ENCODE results near the gene CD93. TPM values are rescaled to one million over a fixed set of nuclear protein-coding genes. Genes with fewer than 3 reads are reported as not detected.

Gene CD93
- total RNA-seq, 1 donor from 2014 or later = under 0.01 TPM

GRCh38 chr20:23050847-23051627 is 35.1 kb downstream of the CD93 start:
- FAIRE-seq = peak; percentile 79
- peak; percentile 85 for DNase-seq (ENCODE audit: low read depth)
- H3K36me3 ChIP-seq (ENCODE audit: control insufficient read depth, insufficient read depth, low read length) = peaks cover 9% of the 10 kb centered on the region
- peak; percentile 86 for TF ChIP-seq CTCF (IDR thresholded peaks at IDR 0.05; ENCODE audit: insufficient read depth, low read length, severe bottlenecking)
- H3K4me3 ChIP-seq (ENCODE audit: low read depth, low read length) = peak overlapping the region; percentile 63
- no peaks in the 10 kb centered on the region for H3K27me3 ChIP-seq (ENCODE audit: control insufficient read depth, insufficient read depth, low read length)

DNA sequence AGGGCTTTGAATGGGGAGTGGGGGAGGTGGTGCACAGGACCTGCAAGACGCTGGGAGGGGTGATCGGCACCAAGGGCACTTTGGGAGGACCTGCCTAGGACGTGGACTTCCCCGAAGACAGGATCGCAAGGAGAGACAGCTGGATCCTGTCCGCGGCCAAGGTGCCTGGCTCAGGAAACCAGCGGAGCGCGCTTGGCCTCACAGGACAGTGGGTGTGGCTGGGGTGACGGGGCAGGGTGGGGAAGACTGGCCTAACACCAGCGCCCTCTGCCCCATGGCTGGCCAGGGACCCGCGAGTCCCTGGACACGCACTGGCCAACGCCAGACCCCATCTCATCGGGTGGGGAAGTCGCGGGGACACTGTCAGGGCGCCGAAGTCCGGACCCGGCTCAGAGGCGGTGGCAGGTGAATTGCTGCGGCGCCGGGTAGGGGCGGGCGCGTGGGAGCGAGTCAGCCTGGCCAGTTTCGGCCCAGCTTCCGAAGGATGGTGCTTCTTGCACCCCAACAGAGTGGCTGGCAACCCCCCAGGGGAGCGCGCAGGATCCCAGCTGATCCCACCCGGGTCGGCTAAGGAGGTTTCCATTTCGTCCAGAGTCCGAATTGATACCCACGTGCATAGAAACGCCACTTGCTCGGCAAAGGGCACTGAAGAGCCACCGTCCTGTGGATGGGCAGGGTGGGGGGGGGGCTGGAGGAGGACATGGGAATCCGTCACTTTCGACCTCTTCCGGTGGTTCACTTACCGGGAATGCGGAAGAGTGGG is 35.9 kb downstream of the CD93 start:
- FAIRE-seq (no peak), DNase-seq (ENCODE audit: low read depth) (no peak)
- Histone ChIP-seq H3K27me3 (ENCODE audit: control insufficient read depth, insufficient read depth, low read length) (no peaks in the 10 kb centered on the region), H3K4me3 (ENCODE audit: low read depth, low read length) (peak overlapping the region; percentile 63), H3K36me3 (ENCODE audit: control insufficient read depth, insufficient read depth, low read length) (peaks cover 9% of the 10 kb centered on the region)
- no peak for TF ChIP-seq CTCF (IDR thresholded peaks at IDR 0.05; ENCODE audit: insufficient read depth, low read length, severe bottlenecking)

GRCh38 chr20:23049201-23050075 is 36.7 kb downstream of the CD93 start, which contains the start of gene THBD:
Gene THBD (minus strand): TSS chr20:23049672. CDS start chr20:23049504, 168 bp downstream.
- H3K27me3 ChIP-seq (ENCODE audit: control insufficient read depth, insufficient read depth, low read length) = no peaks in the 10 kb centered on the region
- DNase-seq (ENCODE audit: low read depth) (peak; percentile 82), FAIRE-seq (no peak)
- peak within 1 kb of the TSS; percentile 63 for H3K4me3 ChIP-seq (ENCODE audit: low read depth, low read length)
- no peak for TF ChIP-seq CTCF (IDR thresholded peaks at IDR 0.05; ENCODE audit: insufficient read depth, low read length, severe bottlenecking)
- peaks cover 9% of the 10 kb centered on the region for H3K36me3 ChIP-seq (ENCODE audit: control insufficient read depth, insufficient read depth, low read length)

- H3K27me3 ChIP-seq (ENCODE audit: control insufficient read depth, insufficient read depth, low read length) = no peaks in the 10 kb centered on the region
- FAIRE-seq = peak; percentile 7
These were observed 37.6 kb downstream of the CD93 start for GRCh38 chr20:23048283-23049200.

More at GRCh38 chr20:23048283-23049200, 37.6 kb downstream of the CD93 start:
- peak; percentile 33 for DNase-seq (ENCODE audit: low read depth)
- peak; percentile 81 for TF ChIP-seq CTCF (IDR thresholded peaks at IDR 0.05; ENCODE audit: insufficient read depth, low read length, severe bottlenecking)
- peak overlapping the region; percentile 63 for H3K4me3 ChIP-seq (ENCODE audit: low read depth, low read length)
- H3K36me3 ChIP-seq (ENCODE audit: control insufficient read depth, insufficient read depth, low read length) = peaks cover 9% of the 10 kb centered on the region

All from bronchial epithelial cell (primary cell).